Umbilical cord (tissue), 2 donors: ENCODE results near the gene ACSL3. TPM values are rescaled to one million over a fixed set of nuclear protein-coding genes. Genes with fewer than 3 reads are reported as not detected.

Experiments
- DNase-seq: peaks from one replicate; pipeline ENCODE4 v3.0.0-alpha.2; 2015; ENCODE audit warnings: low spot score
- total RNA-seq: library from RNA; depleted of rRNA; stranded (reverse); fragments of >200 nt; gene quantifications from one replicate; pipeline ENCODE4 v1.2.3, GENCODE V29; 2014; ENCODE audit warnings: low replicate concordance; ENCODE audit not compliant: insufficient read depth

The ACSL3 gene
- total RNA-seq, 1 donor from 2014 or later = 55.6 TPM

GRCh38 chr2:222878877-222879603 lies 18.2 kb downstream of the ACSL3 start:
- no peak for DNase-seq

GRCh38 chr2:222879604-222879933 lies 18.7 kb downstream of the ACSL3 start:
- DNase-seq = no peak

GRCh38 chr2:222882484-222882928 lies 21.7 kb downstream of the ACSL3 start:
- DNase-seq = no peak

GRCh38 chr2:222883420-222883819 lies 22.6 kb downstream of the ACSL3 start:
- DNase-seq = peak; percentile 60

- peak; percentile 91 for DNase-seq
Observed at GRCh38 chr2:222884114-222884771, 23.4 kb downstream of the ACSL3 start.

GRCh38 chr2:222884805-222885424 lies 24.1 kb downstream of the ACSL3 start:
- no peak for DNase-seq

GRCh38 chr2:222887124-222887523 lies 26.3 kb downstream of the ACSL3 start:
- no peak for DNase-seq

GRCh38 chr2:222888716-222889115 lies 27.9 kb downstream of the ACSL3 start:
- DNase-seq = no peak

- DNase-seq = no peak
Observed at GRCh38 chr2:222891890-222892289, 31.1 kb downstream of the ACSL3 start.

GRCh38 chr2:222892321-222892720 lies 31.5 kb downstream of the ACSL3 start:
- no peak for DNase-seq

- no peak for DNase-seq
Observed at GRCh38 chr2:222892761-222893160, 31.9 kb downstream of the ACSL3 start.

GRCh38 chr2:222893716-222894115 lies 32.9 kb downstream of the ACSL3 start:
- DNase-seq = no peak

- no peak for DNase-seq
Observed at GRCh38 chr2:222895144-222895543, 34.3 kb downstream of the ACSL3 start.

GRCh38 chr2:222897898-222898297 lies 37.1 kb downstream of the ACSL3 start:
- DNase-seq = no peak

- DNase-seq = no peak
Observed at GRCh38 chr2:222899413-222900181, 38.8 kb downstream of the ACSL3 start.

- DNase-seq = no peak
Observed at GRCh38 chr2:222900354-222900753, 39.5 kb downstream of the ACSL3 start.

GRCh38 chr2:222902660-222903059 lies 41.8 kb downstream of the ACSL3 start:
- DNase-seq = no peak

- DNase-seq = peak; percentile 45
Observed at GRCh38 chr2:222903234-222904220, 42.7 kb downstream of the ACSL3 start.

- no peak for DNase-seq
Observed at GRCh38 chr2:222904557-222905258, 43.9 kb downstream of the ACSL3 start.

GRCh38 chr2:222907048-222907447 lies 46.2 kb downstream of the ACSL3 start:
- DNase-seq = no peak
